ENCODE results near the gene TGM5.

TGM5 gene

DNA sequence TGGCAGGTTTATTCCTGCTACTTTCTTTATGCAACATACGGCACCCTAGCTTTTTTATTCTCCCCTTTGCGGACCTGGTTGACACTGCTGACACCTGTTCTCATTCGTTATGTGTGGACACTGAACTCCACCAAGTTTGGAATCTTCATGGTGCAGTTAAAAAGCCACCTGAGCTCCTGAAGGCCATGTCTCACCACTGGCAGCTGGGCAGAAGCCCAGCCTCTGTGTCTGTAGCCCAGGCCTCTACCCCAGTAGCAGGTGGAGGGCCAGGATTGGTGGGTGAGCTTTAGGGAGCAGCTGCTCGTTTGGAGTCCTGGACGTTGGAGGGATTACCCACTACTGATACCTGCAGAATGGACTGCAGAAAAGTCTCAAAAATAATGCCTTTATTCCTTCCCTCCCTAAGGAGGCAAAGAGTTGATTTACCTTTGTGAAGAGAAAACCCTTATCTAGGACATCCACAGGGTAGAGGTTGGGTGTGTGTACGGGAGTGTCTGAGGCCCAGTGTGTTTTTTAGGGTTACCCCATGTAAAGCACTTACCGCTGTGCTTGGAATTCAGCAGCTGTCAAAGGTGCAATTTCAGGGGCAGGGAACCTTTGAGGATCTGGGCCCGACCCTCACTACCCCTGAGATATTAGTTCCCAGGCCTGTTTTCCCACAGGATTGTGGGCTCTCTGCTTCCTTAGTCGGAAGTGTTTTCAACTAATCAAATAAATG lies 82.2 kb downstream of the TGM5 start:
- in situ Hi-C loops (cut with MboI; ENCODE audit: low pct_unique_long_range_greater_than_20kb, low sequenced_read_pairs, unreplicated experiment) = no loop called here
- no peak for DNase-seq (ENCODE audit: low spot score)
- TF ChIP-seq, protein P1, sequence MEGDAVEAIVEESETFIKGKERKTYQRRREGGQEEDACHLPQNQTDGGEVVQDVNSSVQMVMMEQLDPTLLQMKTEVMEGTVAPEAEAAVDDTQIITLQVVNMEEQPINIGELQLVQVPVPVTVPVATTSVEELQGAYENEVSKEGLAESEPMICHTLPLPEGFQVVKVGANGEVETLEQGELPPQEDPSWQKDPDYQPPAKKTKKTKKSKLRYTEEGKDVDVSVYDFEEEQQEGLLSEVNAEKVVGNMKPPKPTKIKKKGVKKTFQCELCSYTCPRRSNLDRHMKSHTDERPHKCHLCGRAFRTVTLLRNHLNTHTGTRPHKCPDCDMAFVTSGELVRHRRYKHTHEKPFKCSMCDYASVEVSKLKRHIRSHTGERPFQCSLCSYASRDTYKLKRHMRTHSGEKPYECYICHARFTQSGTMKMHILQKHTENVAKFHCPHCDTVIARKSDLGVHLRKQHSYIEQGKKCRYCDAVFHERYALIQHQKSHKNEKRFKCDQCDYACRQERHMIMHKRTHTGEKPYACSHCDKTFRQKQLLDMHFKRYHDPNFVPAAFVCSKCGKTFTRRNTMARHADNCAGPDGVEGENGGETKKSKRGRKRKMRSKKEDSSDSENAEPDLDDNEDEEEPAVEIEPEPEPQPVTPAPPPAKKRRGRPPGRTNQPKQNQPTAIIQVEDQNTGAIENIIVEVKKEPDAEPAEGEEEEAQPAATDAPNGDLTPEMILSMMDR (IDR thresholded peaks at IDR 0.05; ENCODE audit: extremely low read depth, insufficient read depth, missing control alignments) = no peak

DNA sequence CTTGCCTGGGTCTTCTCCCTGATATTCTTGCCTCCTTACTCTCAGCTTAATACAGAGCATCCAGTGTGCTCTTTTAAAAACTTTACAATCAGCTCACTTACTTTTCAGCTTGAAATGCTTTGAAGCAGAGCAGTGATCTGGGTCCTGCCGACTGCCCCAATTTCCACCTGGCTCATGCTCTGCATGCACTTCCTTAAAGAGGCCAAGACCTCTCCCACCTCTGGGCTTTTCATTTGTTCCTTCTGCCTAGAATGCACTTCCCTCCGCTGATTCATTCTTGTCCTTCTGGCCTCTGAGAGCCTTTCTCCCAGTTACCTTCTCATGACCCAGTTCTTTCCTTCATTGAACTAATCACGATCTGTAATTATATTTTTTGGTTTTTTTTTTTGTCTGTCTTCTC lies 83.5 kb downstream of the TGM5 start:
- in situ Hi-C loops (cut with MboI; ENCODE audit: low pct_unique_long_range_greater_than_20kb, low sequenced_read_pairs, unreplicated experiment) = no loop called here
- TF ChIP-seq, protein P1 (IDR thresholded peaks at IDR 0.05; ENCODE audit: extremely low read depth, insufficient read depth, missing control alignments) = no peak
- DNase-seq (ENCODE audit: low spot score) = no peak
